Ectodermal cell (in vitro differentiated cells): ENCODE data around the gene ZDHHC24.

Experiments
- H3K27ac ChIP-seq: 2 replicates; pipeline ENCODE4 v1.7.0; 2013; ENCODE audit warnings: mild to moderate bottlenecking, low read depth, low read length; ENCODE audit not compliant: insufficient read depth, poor library complexity, severe bottlenecking
- H3K27me3 ChIP-seq: 2 replicates; pipeline ENCODE4 v1.7.0; 2013; ENCODE audit warnings: mild to moderate bottlenecking, low read length; ENCODE audit not compliant: insufficient read depth, control insufficient read depth, poor library complexity, severe bottlenecking
- H3K36me3 ChIP-seq: one replicate; pipeline ENCODE4 v1.7.0; 2013; ENCODE audit warnings: low read length; ENCODE audit not compliant: control insufficient read depth, insufficient read depth
- H3K4me1 ChIP-seq: one replicate; pipeline ENCODE4 v1.7.0; 2013; ENCODE audit warnings: low read length; ENCODE audit not compliant: control insufficient read depth, insufficient read depth
- H3K4me3 ChIP-seq: 2 replicates; pipeline ENCODE4 v1.7.0; 2013; ENCODE audit warnings: low read depth, low read length, control low read depth; ENCODE audit not compliant: insufficient read depth
- H3K9me3 ChIP-seq: 2 replicates; pipeline ENCODE4 v1.7.0; 2013; ENCODE audit warnings: mild to moderate bottlenecking, low read length, moderate library complexity; ENCODE audit not compliant: control insufficient read depth
- WGBS, 2 experiments: methylation state at CpG; one replicate each; pipeline ENCODE4 v1.1.7; 2013; ENCODE audit warnings: missing lambda C conversion rate in 2 of 2; 5-methylcytosine and 5-hydroxymethylcytosine counted together

ZDHHC24 gene

GRCh38 chr11:66557733-66558326 is 12.0 kb upstream of the ZDHHC24 start:
- Histone ChIP-seq H3K27me3 (no peaks in the 10 kb centered on the region), H3K4me1 (no peaks in the 10 kb centered on the region), H3K27ac (no peak overlapping the region), H3K9me3 (no peaks in the 10 kb centered on the region), H3K4me3 (no peak overlapping the region), H3K36me3 (peaks cover 17% of the 10 kb centered on the region)
- 94 to 95% methylated on average over 24 of the region's 24 CpGs for WGBS, 2 experiments

GRCh38 chr11:66556086-66556485 is 10.2 kb upstream of the ZDHHC24 start:
- whole genome bisulfite sequencing, 2 experiments: 93 to 94% methylated on average over 7 of the region's 7 CpGs
- Histone ChIP-seq H3K27ac (no peak overlapping the region), H3K9me3 (no peaks in the 10 kb centered on the region), H3K4me1 (no peaks in the 10 kb centered on the region), H3K27me3 (no peaks in the 10 kb centered on the region), H3K36me3 (peaks cover 17% of the 10 kb centered on the region), H3K4me3 (no peak overlapping the region)

GRCh38 chr11:66555416-66555815 is 9.6 kb upstream of the ZDHHC24 start:
- 86 to 94% methylated on average over 3 of the region's 3 CpGs for WGBS, 2 experiments
- Histone ChIP-seq H3K4me1 (no peaks in the 10 kb centered on the region), H3K9me3 (no peaks in the 10 kb centered on the region), H3K4me3 (no peak overlapping the region), H3K27me3 (no peaks in the 10 kb centered on the region), H3K36me3 (peaks cover 14% of the 10 kb centered on the region), H3K27ac (no peak overlapping the region)

GRCh38 chr11:66554602-66555001 is 8.8 kb upstream of the ZDHHC24 start:
- Histone ChIP-seq H3K9me3 (no peaks in the 10 kb centered on the region), H3K36me3 (peaks cover 10% of the 10 kb centered on the region), H3K27ac (no peak overlapping the region), H3K4me1 (no peaks in the 10 kb centered on the region), H3K27me3 (no peaks in the 10 kb centered on the region), H3K4me3 (no peak overlapping the region)
- 89 to 95% methylated on average over 5 of the region's 5 CpGs for WGBS, 2 experiments

GRCh38 chr11:66550887-66551286 is 5.0 kb upstream of the ZDHHC24 start:
- no peaks in the 10 kb centered on the region for H3K27me3 ChIP-seq
- peaks cover 22% of the 10 kb centered on the region for H3K4me1 ChIP-seq
- no peaks in the 10 kb centered on the region for H3K36me3 ChIP-seq
- WGBS, 2 experiments: 91 to 95% methylated on average over 4 of the region's 4 CpGs
- H3K4me3 ChIP-seq: no peak overlapping the region
- no peaks in the 10 kb centered on the region for H3K9me3 ChIP-seq
- H3K27ac ChIP-seq: no peak overlapping the region

- peaks cover 22% of the 10 kb centered on the region for H3K4me1 ChIP-seq
- no peaks in the 10 kb centered on the region for H3K36me3 ChIP-seq
- no peaks in the 10 kb centered on the region for H3K9me3 ChIP-seq
- 90% methylated on average over 3 of the region's 3 CpGs for WGBS, 2 experiments
- no peak overlapping the region for H3K27ac ChIP-seq
- H3K4me3 ChIP-seq: no peak overlapping the region
- H3K27me3 ChIP-seq: no peaks in the 10 kb centered on the region
These were observed 3.8 kb upstream of the ZDHHC24 start for GRCh38 chr11:66549696-66550095.

GRCh38 chr11:66548774-66549630 is 3.2 kb upstream of the ZDHHC24 start:
- 78 to 80% methylated on average over 16 of the region's 16 CpGs for WGBS, 2 experiments
- H3K27ac ChIP-seq: no peak overlapping the region
- H3K4me1 ChIP-seq: peaks cover 22% of the 10 kb centered on the region
- no peaks in the 10 kb centered on the region for H3K36me3 ChIP-seq
- no peak overlapping the region for H3K4me3 ChIP-seq
- H3K9me3 ChIP-seq: no peaks in the 10 kb centered on the region
- H3K27me3 ChIP-seq: no peaks in the 10 kb centered on the region

- Histone ChIP-seq H3K4me3 (peak overlapping the region; percentile 81), H3K9me3 (no peaks in the 10 kb centered on the region), H3K36me3 (no peaks in the 10 kb centered on the region), H3K27ac (peak overlapping the region; percentile 56), H3K27me3 (no peaks in the 10 kb centered on the region), H3K4me1 (peaks cover 22% of the 10 kb centered on the region)
- WGBS, 2 experiments: 76 to 77% methylated on average over 11 of the region's 11 CpGs
These were observed 2.2 kb upstream of the ZDHHC24 start for GRCh38 chr11:66548041-66548440.

- Histone ChIP-seq H3K4me3 (peak overlapping the region; percentile 81), H3K4me1 (peaks cover 22% of the 10 kb centered on the region), H3K9me3 (no peaks in the 10 kb centered on the region), H3K27me3 (no peaks in the 10 kb centered on the region), H3K36me3 (no peaks in the 10 kb centered on the region), H3K27ac (peak overlapping the region; percentile 58)
- 9 to 12% methylated on average over 5 of the region's 5 CpGs for WGBS, 2 experiments
These were observed 1.8 kb upstream of the ZDHHC24 start for GRCh38 chr11:66547662-66548009.

GRCh38 chr11:66546966-66547661 is 1.3 kb upstream of the ZDHHC24 start:
- peaks cover 22% of the 10 kb centered on the region for H3K4me1 ChIP-seq
- H3K9me3 ChIP-seq: no peaks in the 10 kb centered on the region
- H3K4me3 ChIP-seq: peak overlapping the region; percentile 81
- WGBS, 2 experiments: 15 to 20% methylated on average over 18 of the region's 18 CpGs
- peak overlapping the region; percentile 58 for H3K27ac ChIP-seq
- no peaks in the 10 kb centered on the region for H3K36me3 ChIP-seq
- no peaks in the 10 kb centered on the region for H3K27me3 ChIP-seq
